ENCODE results near the gene CYB5RL.
"Not testable (repeated sequence)": the region's sequence is repeated elsewhere in the genome, so short reads cannot be mapped to it uniquely, and the experiment has no call there.

The CYB5RL gene

DNA sequence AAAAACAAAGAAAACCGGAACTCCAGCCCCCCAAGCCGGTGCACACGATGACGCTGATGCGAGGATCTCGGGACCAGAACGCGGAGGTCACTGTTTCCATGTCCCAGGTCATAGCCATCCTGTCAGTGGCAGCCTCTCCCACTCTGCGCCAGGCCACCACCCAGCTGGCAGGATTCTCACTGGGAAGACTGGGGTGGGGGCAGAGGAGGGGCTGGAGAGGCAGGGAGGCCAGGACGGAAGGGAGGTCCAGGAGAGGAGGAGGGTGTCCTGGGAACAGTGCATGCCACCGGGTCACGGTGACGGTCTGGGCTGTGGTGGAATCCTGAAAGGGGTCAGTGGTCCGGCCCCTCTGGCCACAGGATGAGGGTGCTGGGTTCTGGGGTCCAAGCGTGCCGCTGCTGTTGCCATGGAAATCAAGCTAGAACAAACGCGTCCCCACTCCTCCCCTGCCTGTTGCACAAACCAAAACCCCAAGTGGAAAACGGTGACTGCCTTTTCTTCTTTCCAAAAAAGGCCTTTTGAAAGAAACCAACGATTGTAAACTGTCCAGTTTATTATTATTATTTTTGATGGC lies 26.2 kb upstream of the CYB5RL start:
- no peak for DNase-seq

DNA sequence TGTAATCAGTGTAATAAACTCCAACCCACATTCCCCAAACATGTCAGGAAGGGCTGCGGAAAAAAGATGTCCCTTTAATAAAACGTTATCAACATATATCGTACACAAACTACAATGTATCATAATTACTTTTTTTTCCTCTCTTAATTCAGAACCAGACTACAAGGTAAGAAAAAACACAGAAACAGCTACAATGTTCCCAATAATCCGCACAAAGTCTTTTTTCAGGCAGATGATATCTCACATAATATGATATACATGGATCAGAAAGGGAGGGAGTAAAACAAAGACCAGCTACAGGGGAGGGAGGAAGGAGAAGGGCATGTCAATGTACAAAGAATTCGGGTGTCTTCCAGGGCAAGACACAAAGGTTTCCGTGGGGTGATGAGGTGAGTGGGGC lies 25.5 kb upstream of the CYB5RL start:
- no peak for DNase-seq

DNA sequence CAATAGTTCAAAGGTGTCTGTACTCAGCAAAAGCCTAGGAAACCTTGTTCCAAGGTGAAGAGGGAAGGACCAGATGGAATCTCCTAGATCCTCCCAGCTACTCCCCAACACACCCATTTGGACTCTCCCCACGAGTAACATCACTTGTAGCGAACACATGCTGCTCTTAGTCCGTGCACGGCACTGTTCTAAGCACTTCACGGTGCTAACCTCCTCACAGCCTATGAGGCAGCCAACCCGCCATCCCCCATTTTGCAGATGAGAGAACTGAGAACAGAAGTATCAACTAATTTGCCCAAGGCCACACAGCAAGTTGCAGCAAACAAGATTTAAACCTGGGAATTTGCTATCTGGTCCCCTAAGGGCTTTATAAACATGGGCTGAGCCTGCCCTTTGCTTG lies 24.4 kb upstream of the CYB5RL start:
- no peak for DNase-seq

DNA sequence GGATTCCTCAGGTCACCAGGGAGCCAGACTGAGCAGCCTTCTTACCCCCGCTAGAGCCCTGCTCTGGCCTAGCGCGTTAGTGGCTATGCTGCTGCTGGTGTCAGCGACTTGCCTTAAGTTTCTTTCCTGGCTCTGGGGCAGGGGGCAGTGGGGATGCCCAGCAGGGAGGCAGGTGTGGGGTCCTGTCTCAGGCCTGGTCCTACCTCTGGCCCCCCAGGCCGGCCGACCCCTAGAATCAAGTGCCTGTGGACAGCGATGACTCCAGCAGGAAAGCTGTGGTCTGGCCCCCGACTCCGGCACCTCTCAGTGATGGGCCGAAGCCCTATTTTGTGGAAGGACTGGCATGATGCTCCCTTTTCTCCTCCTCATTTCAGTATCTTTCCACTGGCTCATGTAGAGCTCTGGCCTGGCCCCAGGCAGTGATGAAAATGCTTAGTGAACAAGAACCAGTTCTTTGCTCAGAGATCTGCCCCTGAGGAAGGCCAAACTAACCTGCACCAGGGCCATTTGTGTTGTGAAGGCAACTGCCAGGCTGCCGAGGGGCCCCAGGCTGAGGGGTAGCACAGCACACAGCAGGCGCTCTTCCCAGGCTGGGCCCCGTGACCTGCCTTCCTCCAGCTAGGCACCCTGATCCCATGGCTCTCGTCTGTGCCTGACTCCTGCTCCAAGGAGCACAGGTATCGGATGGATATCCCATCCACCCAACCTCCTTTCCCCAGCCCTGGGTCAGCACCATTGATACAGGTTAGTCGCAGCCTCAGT lies 23.8 kb upstream of the CYB5RL start:
- no peak for DNase-seq

DNA sequence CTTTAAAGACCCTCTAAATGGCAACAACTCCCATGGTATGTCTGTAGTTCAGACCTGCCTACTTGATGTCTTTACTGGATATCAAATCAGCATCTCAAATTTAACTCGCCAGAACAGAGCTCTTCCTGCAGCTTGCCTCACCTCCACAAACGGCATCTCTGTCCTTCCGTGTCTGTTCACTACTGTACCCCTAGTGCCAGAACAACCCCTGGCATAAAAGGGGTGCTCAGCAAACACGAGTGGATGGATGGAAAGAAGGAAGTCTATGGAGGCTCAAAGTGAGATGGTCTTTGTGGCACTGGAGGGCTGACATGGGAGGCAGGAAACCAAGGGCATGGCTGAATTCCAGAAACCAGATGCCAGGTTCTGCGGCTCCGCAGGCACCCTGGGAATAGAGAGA lies 22.9 kb upstream of the CYB5RL start:
- DNase-seq: no peak

DNA sequence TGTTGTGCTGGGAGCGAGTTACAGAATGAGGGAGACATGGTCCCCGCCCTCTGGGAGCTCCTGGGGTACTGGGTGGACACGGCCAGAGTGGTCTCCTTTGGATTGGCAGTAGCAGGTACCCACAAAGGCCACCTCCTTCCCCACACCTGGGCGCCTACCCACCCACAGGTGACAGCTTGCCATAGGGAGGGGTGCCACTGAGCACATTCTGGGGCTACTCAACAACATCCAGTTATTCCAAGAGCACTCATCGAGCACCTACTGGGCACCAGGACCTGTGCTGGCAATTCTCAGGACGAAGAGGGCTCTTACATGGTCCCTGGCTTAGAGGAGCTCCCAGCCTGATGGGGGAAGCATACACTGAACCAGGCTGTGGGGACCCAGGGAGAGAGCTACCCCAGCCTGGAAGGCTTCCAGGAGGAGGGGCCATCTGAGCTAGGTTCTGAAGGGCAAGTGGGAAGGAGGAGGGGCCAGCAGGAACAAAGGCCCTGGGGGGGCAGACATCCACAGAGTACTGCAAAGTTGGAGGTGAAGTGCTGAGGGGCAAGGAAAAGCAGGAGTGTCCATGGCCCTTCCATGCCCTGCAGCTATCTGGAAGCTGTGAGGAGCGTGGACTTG lies 22.1 kb upstream of the CYB5RL start:
- no peak for DNase-seq

DNA sequence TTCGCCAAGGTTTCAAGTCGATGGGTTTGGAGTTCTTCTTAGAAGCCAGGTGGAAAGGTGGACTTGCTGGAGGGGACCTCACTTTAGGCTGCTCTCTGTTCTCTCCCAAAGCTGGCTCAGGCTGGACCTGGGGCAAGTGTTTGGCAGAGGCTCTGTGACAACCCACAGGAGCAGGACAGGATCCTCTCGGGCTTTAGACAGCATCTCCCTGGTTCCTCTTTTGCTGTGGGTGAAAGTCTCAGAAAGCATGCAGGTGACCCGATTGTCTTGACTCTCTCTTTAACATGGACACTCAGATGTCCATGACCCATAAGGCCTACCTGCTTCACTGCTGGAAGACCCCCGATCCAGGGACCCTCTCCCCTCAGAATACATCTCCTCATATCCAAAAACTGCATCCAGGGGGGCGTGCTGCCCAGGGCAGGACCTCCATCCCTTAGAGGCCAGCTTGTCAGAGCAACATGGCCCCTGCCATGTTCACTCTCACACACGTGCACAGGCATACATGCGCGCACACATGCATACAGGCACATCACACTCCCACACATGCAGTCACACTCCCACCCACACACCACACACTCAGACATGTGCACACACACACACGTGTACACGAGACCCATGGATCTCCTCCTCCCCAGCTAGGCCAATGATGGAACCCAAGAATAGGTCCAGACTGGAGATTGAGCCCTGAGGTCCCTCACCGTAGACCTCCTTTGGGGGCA lies 21.4 kb upstream of the CYB5RL start:
- no peak for DNase-seq

DNA sequence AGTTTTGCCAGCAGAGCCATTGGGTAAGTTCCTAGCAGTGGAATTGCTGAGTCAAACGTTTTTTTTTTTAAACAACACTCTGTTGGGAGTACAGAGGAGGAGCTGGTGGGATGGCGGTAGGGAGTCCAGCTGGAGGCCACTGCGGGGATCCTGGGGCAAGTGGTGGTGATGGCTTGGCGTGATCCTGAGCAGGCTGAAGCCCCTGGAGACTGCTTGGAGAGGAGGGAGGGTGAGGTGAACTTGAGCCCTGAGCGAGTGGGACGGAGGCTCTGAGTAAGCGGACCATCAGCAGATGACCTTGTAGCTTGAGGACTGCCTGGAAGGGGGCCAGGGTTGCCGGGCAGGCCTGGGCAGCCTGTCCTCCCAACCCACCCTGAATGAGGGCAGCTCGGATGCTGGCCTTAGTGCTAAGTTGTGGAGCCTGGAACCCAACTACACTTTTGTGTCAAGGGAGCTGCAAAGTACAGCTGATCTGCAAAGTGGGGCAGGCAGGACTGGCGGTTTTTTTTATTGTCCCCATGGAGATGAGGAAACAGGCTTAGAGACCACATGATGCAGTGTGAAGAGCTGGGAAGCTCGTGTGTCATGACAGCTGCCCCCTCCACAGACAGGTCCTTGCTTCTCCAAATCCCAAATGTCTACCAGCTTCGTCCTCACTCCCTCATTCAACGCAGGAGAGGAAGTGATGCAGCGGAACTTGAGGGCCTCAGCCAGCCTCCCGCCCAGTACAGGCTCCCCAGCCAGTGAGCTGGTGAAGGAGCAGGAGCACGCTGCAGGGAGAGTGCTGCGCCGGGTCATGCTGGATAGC lies 20.4 kb upstream of the CYB5RL start:
- DNase-seq: no peak

DNA sequence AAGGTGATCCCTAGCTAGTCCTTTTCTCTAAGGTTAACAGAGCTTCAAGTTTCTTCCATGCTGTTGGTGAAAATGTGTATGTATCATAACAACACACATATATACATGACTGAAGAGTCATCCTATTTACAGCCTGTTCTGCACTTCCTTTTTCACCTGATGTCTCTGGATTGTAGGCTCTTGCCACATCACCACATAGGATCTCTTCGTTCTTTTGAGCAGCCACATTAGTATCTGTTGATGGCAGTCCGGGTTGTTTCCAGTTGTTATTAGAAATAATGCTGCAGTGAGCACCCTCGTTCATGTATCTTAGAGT lies 19.8 kb upstream of the CYB5RL start:
- no peak for DNase-seq

DNA sequence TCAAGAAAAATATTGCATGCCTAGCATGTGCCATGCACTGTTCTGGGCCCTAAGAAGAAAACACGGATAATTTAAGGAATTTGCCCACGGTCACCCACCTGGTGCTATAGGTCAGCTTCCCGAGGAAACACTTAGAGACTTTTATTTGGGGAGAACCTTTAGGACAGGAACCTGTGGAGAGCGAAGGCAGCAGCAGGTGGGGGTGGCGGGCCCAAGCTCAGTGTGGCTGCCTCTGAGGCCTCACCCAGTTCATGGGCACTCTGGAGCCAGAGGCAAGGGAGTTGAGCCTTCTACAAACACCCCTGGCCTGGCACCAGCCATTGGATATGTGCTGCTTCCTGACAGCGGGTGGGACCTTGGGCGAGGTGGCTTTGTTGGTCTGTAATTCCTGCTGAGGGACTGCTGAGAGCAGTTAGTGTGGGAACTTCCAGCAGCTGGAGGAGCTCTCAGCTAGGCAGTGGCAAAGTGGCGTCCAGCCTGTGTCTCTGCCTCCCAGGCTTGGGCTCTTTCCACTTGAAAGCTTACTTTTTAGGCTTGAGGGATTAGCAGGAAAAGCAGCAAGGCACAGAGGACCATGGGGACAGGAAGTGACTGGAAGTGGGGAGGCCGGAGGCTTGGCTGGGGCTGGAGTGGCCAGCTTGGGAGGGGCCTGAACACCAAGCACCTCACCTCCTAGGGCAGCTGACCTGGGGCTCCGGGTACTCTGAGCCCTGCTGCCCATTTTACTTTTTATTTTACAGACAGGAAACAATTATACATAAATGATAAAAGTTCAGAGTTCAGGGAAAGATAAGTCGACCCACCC lies 19.3 kb upstream of the CYB5RL start:
- no peak for DNase-seq

DNA sequence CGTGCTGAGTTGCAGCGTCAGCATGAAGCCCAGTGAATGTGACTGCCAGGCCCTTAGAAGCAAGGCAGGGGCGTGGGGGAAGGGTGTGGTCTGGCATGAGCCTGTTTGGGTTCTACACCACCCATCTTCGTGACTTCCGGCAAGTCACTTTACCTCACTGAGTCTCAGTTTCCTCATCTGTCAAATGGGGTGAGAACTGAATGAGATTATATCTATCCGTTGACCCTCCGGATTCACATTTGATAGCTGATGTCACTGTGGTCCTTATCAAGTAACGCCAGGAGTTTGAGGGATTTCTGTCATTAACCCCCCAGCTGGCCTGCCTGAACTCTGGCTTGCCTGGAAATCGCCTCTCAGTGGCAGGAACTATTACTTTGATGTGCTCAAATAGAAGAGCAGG lies 15.7 kb upstream of the CYB5RL start:
- DNase-seq: no peak

DNA sequence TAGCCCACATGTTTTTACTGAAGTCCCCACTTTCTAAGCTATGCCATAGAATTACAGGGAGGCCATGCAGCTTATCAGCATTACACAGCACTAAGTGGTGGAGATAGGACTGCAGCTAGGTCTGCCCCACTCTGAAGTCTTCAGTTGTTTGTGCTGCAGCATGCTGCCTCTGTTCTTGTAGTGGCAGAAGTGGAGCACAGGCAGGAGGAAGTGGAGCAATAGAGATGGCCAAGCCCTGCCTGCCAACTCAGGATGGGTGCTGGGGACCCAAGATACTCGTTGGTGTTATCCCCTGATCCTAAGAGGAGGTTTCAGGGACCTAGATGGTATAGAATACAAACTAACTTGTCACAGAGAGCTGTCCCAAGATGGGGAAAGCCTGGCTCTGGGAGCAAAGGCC lies 13.0 kb upstream of the CYB5RL start:
- DNase-seq: no peak

DNA sequence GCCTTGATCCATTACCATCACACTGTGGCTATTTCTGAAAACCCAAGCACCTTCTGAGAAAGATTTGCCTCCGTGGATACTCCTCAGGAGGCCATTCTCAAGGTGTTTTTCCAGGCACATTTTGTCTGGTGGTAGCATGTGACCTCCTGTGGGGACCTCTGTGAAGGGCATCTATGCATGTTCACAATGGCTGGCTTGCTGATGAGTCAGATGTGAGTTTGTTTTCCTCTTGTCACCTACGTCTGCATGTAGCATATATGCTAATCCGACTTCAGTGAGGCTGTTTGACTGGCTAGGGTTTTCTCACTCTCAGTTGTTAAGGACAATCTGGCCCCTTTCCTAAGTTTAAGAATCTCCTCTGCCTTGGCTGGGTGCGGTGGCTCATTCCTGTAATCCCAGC lies 8.1 kb upstream of the CYB5RL start:
- DNase-seq: not testable (repeated sequence)

DNA sequence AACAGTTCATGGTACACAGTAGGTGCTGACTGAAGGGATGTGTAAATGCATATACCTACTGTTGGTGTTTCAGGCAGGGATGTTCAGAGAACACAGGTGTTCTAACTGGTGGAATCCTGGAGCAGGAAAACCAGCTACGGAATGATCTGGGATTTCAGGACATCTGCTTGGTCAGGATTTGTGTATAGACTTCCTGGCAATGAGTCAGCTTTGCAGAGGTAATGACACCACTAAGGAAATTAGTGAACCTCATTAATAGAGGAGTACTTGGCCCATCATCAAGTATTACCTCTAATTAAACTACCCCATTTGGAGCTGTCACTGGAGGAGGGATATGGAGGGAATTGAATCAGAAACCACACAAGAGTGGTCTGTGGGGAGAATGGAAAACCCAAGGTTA lies 7.5 kb upstream of the CYB5RL start:
- no peak for DNase-seq

DNA sequence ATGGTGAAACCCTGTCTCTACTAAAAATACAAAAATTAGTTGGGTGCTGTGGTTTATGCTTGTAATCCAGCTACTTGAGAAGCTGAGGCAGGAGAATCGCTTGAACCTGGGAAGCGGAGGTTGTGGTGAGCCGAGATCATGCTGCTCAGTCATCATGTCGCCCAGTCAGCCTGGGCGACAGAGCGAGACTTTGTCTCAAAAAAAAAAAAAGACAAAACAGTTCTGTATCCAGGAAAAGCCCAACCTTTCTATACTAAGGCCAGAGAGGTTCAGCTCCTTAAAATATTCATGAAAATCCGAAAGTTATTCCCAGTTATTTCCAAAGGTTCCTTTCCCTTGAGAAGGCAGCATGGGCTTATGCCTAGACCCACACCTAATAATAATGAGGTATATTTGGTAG lies 4.4 kb upstream of the CYB5RL start:
- no peak for DNase-seq

DNA sequence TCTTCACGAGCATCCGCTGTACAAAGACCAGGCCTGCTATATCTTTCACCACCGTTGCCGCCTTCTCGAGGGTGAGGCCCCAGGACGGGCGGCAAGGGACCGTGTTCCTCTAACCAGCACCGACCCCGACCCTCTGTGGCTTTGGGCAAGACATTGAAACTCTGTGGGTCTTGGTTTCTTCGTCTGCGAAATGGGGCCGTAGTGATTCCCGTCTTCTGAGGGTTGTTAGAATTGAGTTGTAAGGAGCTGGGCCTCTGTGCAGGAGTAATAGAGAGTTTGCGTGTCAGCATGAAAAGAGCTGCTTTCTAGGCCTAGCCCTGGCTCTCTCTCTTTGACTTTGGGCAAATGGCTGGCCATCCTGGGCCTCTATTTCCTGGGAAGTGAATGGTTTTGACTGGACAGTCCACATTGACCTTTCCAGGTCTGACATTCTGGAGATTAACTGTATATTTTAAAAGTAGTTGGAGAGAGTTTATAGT lies 728 bp upstream of the CYB5RL start:
- no peak for DNase-seq

DNA sequence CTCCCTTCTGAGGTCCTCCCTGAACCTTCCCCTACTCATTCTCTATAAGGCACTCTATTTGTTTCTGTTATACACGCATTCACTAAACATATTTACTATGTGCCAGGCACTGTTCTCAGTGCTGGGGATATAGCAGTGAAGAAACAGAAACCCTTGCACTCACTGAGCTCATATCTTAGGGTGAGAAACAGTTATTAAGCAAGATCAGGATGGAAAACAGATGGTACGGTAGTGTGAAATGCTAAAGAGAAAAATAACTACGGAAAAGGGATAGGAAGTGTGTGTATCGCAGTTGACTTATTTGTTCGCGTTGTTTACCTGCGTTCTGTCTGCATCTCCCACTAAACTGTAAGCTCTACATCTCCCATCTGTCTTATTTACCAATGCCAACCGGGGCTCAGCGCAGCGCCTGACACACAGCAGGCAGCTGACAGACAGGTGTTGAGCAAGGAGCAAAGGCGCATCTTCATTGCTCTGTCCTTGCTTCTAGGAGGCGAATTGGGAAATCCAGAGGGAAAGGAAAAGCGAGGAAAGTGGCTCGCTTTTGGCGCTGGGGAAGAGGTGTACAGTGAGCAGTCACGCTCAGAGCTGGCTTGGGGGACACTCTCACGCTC lies 572 bp downstream of the CYB5RL start:
- DNase-seq: no peak

DNA sequence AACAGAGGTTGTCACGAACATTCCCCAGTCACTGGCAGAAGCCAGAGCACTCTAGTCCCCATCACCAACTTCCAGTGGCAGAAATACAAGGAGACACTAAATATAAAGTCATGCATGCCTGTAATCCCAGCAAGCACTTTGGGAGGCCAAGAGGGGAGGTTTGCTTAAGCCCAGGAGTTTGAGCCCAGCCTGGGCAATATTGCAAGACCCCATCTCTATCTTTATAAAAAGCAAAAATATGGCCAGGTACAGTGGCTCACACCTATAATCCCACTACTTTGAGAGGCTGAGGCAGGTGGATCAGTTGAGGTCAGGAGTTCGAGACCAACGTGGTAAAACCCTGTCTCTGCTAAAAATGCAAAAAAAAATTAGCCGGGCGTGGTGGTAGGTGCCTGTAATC lies 6.4 kb downstream of the CYB5RL start:
- DNase-seq: no peak

DNA sequence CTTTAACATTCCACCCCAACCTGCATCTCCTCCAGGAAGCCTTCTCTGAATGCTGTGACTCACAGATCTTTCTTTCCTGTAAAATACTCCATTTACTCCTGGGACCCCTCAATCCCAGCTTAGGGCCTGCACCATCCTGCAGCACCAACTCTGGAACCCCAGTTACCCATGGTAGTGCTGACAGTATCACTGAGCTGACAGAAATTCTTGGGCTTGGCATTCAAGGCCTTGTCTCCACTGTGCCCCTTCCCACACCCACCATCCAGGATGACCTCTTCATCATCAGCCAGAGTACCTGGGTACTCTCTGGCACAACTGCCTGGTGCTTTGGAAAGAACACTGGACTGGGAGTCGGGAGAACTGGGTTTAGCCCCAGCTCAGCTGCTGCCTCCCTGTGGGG lies 8.3 kb downstream of the CYB5RL start:
- DNase-seq: no peak

DNA sequence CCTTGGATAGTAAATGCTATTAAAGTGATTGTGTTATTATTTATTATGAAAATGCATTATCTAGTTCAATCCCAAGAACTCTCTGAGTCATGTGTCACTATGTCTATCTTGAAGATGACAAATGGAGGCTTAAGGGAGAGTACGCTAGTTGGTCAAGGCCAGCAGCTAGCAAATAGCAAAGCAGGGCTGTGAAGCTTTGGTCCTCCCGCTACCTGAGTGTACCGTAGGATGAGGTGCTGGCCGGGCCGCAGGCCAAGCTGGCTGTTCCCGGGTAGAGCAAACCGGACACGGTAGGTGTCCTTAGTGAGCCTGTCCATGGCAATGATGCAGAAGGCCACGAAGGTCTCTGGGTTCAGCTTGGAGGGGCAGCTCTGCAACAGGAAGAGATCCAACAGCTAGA lies 9.3 kb downstream of the CYB5RL start:
- DNase-seq: no peak

DNA sequence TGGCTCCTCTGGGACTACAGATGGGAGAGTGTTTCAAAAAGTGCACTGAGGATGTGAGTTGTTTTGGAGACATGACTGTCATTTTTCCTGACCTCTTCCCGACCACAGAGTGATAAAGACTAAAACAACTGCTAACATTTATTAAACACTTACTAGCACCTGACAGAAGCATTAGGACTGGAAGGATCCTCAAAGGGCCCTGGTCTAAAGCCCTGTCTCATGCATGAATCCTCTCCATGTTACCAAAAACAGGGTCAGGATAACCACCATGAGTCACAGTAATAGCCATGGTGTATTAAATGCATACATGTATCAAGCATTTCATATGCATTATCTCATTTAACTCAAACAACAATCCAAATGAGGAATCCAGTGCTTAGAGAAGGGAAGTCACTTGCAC lies 11.5 kb downstream of the CYB5RL start:
- no peak for DNase-seq

DNA sequence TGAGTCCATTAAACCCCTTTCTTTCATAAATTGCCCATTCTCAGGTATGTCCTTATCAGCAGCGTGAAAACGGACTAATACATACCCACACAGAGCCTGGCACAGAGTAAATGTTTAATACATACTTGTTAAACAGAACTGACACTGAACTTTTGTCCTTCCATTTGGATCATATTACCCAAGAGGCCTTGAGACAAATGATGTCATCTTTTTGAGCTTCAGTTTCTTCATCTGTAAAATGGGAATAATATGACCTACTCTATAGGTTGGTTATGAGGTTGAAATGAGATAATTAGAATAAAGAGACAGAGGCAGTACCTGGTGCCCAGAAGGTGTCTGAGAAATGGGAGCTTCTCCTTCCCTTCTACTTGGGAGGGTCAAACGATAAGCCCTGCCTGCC lies 13.8 kb downstream of the CYB5RL start:
- no peak for DNase-seq

All from effector CD4-positive, alpha-beta T cell (primary cell).